Sigmoid colon (tissue), 4 donors: ENCODE measurements around the gene CABP4.

Experiments
- CTCF ChIP-seq, 4 experiments: fragments of 450-650 bp in 3 of 4; fragments of 200-600 bp in 1 of 4; IDR thresholded peaks; one replicate each; pipeline ENCODE4 v1.5.1; 2016 to 2019; ENCODE audit warnings: antibody characterized with exemption in 4 of 4, mild to moderate bottlenecking in 3 of 4, moderate library complexity in 2 of 4
- EP300 ChIP-seq, 4 donors: sonication (generic); formaldehyde crosslinking; IDR thresholded peaks; one replicate each; pipeline ENCODE4 v1.6.1; 2017; ENCODE audit warnings: antibody characterized with exemption in 4 of 4
- POLR2A ChIP-seq, 2 donors: fragments of 450-650 bp; IDR thresholded peaks; one replicate each; pipeline ENCODE4 v1.6.1; 2016; ENCODE audit warnings: antibody characterized with exemption in 2 of 2, mild to moderate bottlenecking in 2 of 2, moderate library complexity in 2 of 2
- POLR2AphosphoS5 ChIP-seq, 4 donors: sonication (generic); formaldehyde crosslinking; IDR thresholded peaks; one replicate each; pipeline ENCODE4 v1.6.1; 2017; ENCODE audit warnings: antibody characterized with exemption in 4 of 4

DNA sequence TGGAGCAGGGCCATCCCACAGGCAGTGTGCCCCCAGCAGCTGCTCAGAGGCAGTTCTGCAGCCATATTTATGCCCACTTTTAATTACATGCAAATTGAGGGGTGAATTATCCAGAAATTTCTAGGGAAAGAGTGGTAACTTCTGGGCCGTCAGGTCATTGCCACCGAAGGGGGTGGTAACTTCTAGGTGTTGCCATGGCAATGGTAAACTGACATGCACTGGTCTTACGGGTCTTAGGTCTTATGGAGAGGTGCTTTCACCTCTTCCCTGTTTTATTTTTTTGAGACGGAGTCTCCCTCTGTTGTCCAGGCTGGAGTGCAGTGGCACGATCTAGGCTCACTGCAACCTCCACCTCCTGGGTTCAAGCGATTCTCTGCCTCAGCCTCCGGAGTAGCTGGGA lies 17.7 kb downstream of the CABP4 start:
- TF ChIP-seq CTCF (IDR thresholded peaks at IDR 0.05) (no peak), POLR2A (IDR thresholded peaks at IDR 0.05) (no peak), POLR2AphosphoS5 (IDR thresholded peaks at IDR 0.05) (no peak), EP300 (IDR thresholded peaks at IDR 0.05) (no peak)
